GM19238 (cell line): ENCODE measurements around the gene PLIN5.

Experiments used
- DNase-seq: peaks from one replicate; pipeline ENCODE4 v3.0.0; 2011; ENCODE audit warnings: low spot score; ENCODE audit not compliant: insufficient read length

Gene PLIN5

DNA sequence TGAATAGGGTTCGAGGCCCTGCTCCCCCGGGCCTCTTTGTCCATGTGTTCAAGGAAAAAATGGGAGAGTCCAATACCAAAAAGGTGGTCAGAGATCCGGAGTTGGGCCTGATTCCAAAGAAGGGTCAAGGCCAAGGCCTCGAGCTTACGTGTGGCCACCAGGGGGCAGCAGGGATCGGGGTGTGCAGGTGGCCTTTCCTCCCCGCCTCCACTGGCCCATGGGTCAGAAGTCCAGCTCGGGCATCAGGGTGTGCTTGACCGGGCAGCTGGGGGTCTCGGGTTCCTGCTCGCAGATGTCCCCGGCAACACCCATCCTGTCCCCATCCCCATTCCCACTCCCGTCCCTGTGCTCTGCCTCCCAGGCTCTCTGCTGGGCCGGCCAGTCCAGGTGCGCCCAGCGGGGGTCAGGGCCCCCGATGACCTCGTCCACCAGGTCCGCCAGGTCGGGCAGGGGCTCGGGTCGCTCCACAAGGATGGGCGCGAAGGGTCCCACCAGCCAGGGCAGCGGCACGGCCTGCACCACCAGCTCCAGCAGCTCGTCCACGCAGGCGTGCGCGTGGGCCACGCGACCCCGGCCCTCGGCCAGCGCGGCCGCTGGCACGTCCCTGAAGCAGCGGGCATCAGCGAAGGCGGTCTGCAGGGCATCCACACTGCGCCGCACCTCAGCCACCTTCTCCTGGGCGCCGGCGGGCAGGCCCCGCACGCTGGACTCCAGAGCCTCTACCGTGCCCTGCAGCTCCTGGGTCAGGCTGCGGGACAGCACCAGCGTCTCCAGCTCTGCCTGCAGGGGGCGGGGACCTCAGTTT lies 11.5 kb downstream of the PLIN5 start:
- peak; percentile 42 for DNase-seq

DNA sequence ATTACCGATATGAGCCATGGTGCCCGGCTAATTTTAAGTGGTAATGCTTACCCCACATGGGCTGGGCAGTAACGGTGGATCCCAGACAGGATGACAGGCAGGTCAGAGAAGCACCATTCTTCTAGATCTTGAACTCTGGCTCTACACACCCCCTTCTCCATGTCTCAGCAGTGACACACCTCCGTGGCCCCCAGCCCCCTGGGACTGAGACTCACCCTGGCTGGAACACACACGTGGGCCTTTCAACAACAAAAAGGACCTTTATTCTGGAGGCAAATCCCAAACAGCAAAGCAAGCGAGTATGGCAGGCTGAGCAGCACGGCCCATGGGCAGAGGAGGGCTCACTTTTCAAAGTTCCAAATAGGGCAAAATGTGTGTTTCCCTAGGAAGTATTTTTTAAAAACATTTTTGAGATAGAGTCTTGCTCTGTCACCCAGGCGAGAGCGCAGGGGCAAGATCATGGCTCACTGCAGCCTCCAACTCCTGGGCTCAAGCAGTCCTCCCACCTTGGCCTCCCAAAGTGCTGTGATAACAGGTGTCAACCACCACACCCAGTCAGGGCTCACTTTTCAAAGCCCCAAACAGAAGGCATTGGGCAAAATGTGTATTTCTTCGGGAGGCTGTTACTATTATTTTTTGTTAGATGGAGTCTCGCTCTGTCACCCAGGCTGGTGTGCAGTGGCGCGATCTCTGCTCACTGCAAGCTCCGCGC lies 12.6 kb downstream of the PLIN5 start:
- DNase-seq: no peak

GRCh38 chr19:4521888-4522242 lies 13.2 kb downstream of the PLIN5 start:
- DNase-seq: no peak

- DNase-seq: no peak
Observed at GRCh38 chr19:4521170-4521887, 13.7 kb downstream of the PLIN5 start.

DNA sequence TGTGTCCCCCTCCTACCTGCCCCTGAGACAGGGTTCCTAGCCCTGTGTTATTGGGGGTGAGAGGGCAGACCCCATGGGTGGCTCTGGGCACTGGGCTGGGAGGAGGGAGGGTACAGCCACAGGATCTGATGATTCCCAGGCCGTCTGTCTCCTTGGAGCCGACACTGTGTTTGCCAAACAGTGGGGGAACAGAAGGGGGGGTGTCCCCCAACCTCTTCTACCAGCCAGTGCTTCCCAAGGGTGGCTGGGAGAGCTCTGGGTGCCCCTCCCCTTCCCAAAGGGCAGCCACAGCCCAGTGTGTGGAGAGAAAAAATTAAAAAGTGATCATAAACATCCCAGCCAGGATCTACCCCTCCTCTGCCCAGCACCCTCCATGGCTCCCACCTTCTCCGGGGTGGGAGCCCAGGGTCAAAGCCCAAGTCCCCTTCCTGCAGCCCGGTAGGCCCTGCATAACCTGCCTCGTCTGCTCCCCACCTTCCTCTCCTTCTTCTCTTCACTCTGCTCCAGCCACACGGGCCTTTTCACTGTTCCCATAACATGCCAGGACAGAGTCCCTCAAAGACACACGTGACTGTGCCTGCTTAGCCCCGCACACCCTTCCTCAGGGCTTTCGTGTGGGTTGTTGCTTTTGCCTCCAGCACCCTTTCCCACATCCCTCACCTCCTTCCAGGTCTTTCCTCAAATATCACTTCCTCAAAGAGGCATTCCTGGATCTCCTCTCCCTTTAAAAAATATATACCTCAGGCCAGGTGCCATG lies 15.3 kb downstream of the PLIN5 start:
- no peak for DNase-seq

- no peak for DNase-seq
Observed at GRCh38 chr19:4519172-4519496, 15.9 kb downstream of the PLIN5 start.

- no peak for DNase-seq
Observed at GRCh38 chr19:4518345-4519171, 16.5 kb downstream of the PLIN5 start, which contains the start of gene PLIN4. Gene PLIN4 (minus strand): TSS chr19:4518486. CDS start chr19:4518272, 214 bp downstream.

GRCh38 chr19:4517451-4518057 lies 17.5 kb downstream of the PLIN5 start:
- no peak for DNase-seq

GRCh38 chr19:4516939-4517300 lies 18.1 kb downstream of the PLIN5 start:
- no peak for DNase-seq

GRCh38 chr19:4516199-4516938 lies 18.7 kb downstream of the PLIN5 start:
- DNase-seq: no peak

- DNase-seq: no peak
Observed at GRCh38 chr19:4515732-4516131, 19.3 kb downstream of the PLIN5 start.

- no peak for DNase-seq
Observed at GRCh38 chr19:4513248-4513647, 21.8 kb downstream of the PLIN5 start.

- no peak for DNase-seq
Observed at GRCh38 chr19:4512070-4512469, 23.0 kb downstream of the PLIN5 start.

DNA sequence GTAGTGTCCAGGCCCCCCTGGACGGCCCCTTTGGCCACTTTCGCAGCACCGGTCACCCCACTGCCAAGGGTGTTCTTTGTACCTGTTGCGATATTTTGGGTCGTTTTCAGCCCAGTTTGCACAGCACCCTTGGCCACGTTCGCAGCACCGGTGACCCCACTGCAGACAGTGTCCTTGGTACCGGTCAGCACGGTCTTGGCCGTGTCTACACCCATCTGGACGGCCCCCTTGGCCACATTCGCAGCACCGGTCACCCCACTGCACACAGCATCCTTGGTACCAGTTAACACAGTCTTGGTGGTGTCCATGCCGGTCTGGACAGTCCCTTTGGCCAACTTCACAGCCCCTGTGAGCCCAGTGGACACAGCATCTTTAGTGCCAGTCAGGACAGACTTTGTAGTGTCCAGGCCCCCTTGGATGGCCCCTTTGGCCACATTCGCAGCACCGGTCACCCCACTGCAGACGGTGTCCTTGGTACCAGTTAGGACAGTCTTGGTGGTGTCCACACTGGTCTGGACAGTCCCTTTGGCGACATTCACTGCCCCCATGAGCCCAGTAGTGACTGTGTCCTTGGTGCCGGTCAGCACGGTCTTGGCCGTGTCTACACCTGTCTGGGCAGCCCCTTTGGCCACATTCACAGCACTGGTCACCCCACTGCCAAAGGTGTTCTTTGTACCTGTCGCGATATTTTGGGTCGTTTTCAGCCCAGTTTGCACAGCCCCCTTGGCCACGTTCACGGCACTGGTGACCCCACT lies 23.5 kb downstream of the PLIN5 start:
- no peak for DNase-seq

GRCh38 chr19:4510435-4511255 lies 24.4 kb downstream of the PLIN5 start:
- no peak for DNase-seq

GRCh38 chr19:4508698-4509097 lies 26.3 kb downstream of the PLIN5 start:
- no peak for DNase-seq

DNA sequence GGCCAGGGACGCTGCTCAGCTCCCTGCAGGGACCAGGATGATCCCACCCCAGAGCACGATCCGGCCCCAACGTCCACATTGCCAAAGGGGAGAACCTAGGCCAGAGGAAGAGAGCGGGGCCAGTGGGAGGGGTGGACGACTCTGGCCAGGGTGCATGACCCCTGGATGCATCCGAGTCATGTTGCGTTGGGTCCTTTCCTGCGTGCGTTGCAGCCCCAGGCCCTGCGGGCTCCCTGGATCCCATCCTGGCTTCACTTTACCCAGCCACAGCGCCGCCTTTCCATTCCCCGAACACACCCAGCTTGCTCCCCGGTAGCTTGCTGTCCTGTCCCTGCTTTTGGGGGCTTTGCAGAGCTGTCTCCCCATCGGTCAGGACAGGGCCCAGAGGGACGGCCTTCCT lies 27.2 kb downstream of the PLIN5 start:
- no peak for DNase-seq

DNA sequence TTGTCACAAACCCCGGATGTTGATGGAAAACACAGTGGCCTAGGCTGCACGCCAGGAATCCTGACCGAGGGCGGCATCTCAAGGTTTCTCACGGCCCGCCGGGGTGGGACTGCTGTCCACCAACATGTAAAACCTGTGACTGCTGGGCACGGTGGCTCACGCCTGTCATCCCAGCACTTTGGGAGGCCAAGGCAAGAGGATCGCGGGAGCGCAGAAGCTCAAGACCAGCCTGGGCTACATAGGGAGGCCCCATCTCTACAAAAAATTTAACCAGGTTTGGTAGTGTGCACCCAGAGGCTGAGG lies 27.9 kb downstream of the PLIN5 start:
- DNase-seq: no peak
